ENCODE data around the gene TGM2.

Gene TGM2

GRCh38 chr20:38173237-38174156, 8.4 kb upstream of the TGM2 start:
- DNase-seq = no peak

- DNase-seq = no peak
These were observed 7.3 kb upstream of the TGM2 start for GRCh38 chr20:38172408-38172807.

GRCh38 chr20:38171675-38172043, 6.6 kb upstream of the TGM2 start:
- no peak for DNase-seq

- DNase-seq = no peak
These were observed 6.0 kb upstream of the TGM2 start for GRCh38 chr20:38170826-38171674.

- DNase-seq = no peak
These were observed 5.3 kb upstream of the TGM2 start for GRCh38 chr20:38170219-38170825.

- DNase-seq = no peak
These were observed 4.6 kb upstream of the TGM2 start for GRCh38 chr20:38169636-38170193.

- DNase-seq = no peak
These were observed 3.9 kb upstream of the TGM2 start for GRCh38 chr20:38168791-38169589.

- no peak for DNase-seq
These were observed 3.0 kb upstream of the TGM2 start for GRCh38 chr20:38167851-38168760.

GRCh38 chr20:38167328-38167850, 2.3 kb upstream of the TGM2 start:
- DNase-seq = no peak

- no peak for DNase-seq
These were observed 1.7 kb upstream of the TGM2 start for GRCh38 chr20:38166703-38167233.

- no peak for DNase-seq
These were observed 1.1 kb upstream of the TGM2 start for GRCh38 chr20:38165966-38166702.

- DNase-seq = no peak
These were observed 414 bp downstream of the TGM2 start for GRCh38 chr20:38164624-38165088.

- DNase-seq = no peak
These were observed 1.0 kb downstream of the TGM2 start for GRCh38 chr20:38164069-38164468.

GRCh38 chr20:38162878-38163875, 1.9 kb downstream of the TGM2 start:
- DNase-seq = no peak

- no peak for DNase-seq
These were observed 2.9 kb downstream of the TGM2 start for GRCh38 chr20:38162149-38162548.

GRCh38 chr20:38161412-38161774, 3.7 kb downstream of the TGM2 start:
- DNase-seq = no peak

GRCh38 chr20:38159957-38160756, 4.9 kb downstream of the TGM2 start:
- no peak for DNase-seq

GRCh38 chr20:38159566-38159956, 5.5 kb downstream of the TGM2 start:
- no peak for DNase-seq
